Prostate gland (tissue), 2 donors: ENCODE results near the gene ADAMTS1. TPM values are rescaled to one million over a fixed set of nuclear protein-coding genes. Genes with fewer than 3 reads are reported as not detected.

Source experiments
- DNase-seq: peaks from one replicate; pipeline ENCODE4 v3.0.0-alpha.2; 2019; ENCODE audit warnings: low spot score
- H3K27ac ChIP-seq, 2 donors: fragments of 200-600 bp; sonication (generic); 2 replicates each; pipeline ENCODE4 v1.5.1; 2017 to 2019
- H3K27me3 ChIP-seq: fragments of 200-600 bp; sonication (generic); replicated peaks from 2 replicates; pipeline ENCODE4 v1.5.1; 2019; ENCODE audit not compliant: insufficient read depth
- H3K36me3 ChIP-seq, 2 donors: fragments of 200-600 bp; sonication (generic); 1 replicate in 1 of 2; 2 replicates in 1 of 2; pipeline versions ENCODE4 v1.5.1 to v1.8.1; 2017 to 2019
- H3K4me1 ChIP-seq: fragments of 200-600 bp; sonication (generic); replicated peaks from 2 replicates; pipeline ENCODE4 v1.5.1; 2019
- H3K4me3 ChIP-seq, 2 donors: fragments of 200-600 bp; sonication (generic); 2 replicates each; pipeline ENCODE4 v1.5.1; 2017 to 2019
- H3K9me3 ChIP-seq: fragments of 200-600 bp; sonication (generic); 2 replicates; pipeline ENCODE4 v1.5.1; 2017
- CTCF ChIP-seq, 4 experiments: fragments of 200-600 bp in 2 of 4; fragments of 450-650 bp in 2 of 4; sonication (generic) in 2 of 4; IDR thresholded peaks; 1 replicate in 3 of 4; 2 replicates in 1 of 4; pipeline ENCODE4 v1.5.1; 2016 to 2019; ENCODE audit warnings: antibody characterized with exemption in 4 of 4, mild to moderate bottlenecking in 2 of 4, moderate library complexity in 2 of 4
- POLR2A ChIP-seq: fragments of 450-650 bp; IDR thresholded peaks from one replicate; pipeline ENCODE4 v1.6.1; 2016; ENCODE audit warnings: antibody characterized with exemption, mild to moderate bottlenecking
- POLR2AphosphoS5 ChIP-seq: sonication (generic); formaldehyde crosslinking; IDR thresholded peaks from one replicate; pipeline ENCODE4 v1.6.1; 2017; ENCODE audit warnings: antibody characterized with exemption
- WGBS: methylation state at CpG from one replicate; pipeline ENCODE4 v1.1.5; 2018; 5-methylcytosine and 5-hydroxymethylcytosine counted together
- intact Hi-C: fragments of 100-400 bp; cut with DNase I; formaldehyde crosslinking; loops from one replicate; pipeline ENCODE4 v1.14.2; 2022
- total RNA-seq, 2 donors: library from RNA; depleted of rRNA; stranded (reverse); fragments of >200 nt; gene quantifications; one replicate each; pipeline ENCODE4 v1.1.0, GENCODE V29; 2016

Gene ADAMTS1
- total RNA-seq, 2 donors from 2014 or later, result 19.4 to 110 TPM

- Histone ChIP-seq H3K36me3 (no peaks in the 10 kb centered on the region), H3K9me3 (no peaks in the 10 kb centered on the region), H3K4me3 (no peak overlapping the region), H3K4me1 (no peaks in the 10 kb centered on the region), H3K27me3 (no peaks in the 10 kb centered on the region), H3K27ac (no peak overlapping the region)
- intact Hi-C loops, result loop anchor here (1.0 to 10.0 kb wide), 2 partner anchors 625 to 850 kb away; no protein-coding TSS in a partner anchor
- 16% methylated on average over 5 of the region's 5 CpGs for WGBS
- no peak for DNase-seq
- TF ChIP-seq CTCF (IDR thresholded peaks at IDR 0.05), result peak; percentile 65 to 87 (median 79)
- no peak for TF ChIP-seq POLR2A
- no peak for TF ChIP-seq POLR2AphosphoS5
These were observed 5.0 kb upstream of the ADAMTS1 start for GRCh38 chr21:26850116-26850643.

GRCh38 chr21:26849428-26850115 is 4.4 kb upstream of the ADAMTS1 start:
- DNase-seq, result no peak
- no peak for TF ChIP-seq POLR2AphosphoS5
- peak in 3 of 4 experiments; percentile 15 to 58 (median 49) for TF ChIP-seq CTCF (IDR thresholded peaks at IDR 0.05)
- no peak overlapping the region for H3K4me3 ChIP-seq
- WGBS, result 5% methylated on average over 4 of the region's 4 CpGs
- intact Hi-C loops, result loop anchor here (1.0 to 10.0 kb wide), 5 partner anchors 625 to 1488 kb away; no protein-coding TSS in a partner anchor
- no peak overlapping the region for H3K27ac ChIP-seq
- no peaks in the 10 kb centered on the region for H3K27me3 ChIP-seq
- H3K36me3 ChIP-seq, result no peaks in the 10 kb centered on the region
- H3K9me3 ChIP-seq, result no peaks in the 10 kb centered on the region
- H3K4me1 ChIP-seq, result no peaks in the 10 kb centered on the region

DNA sequence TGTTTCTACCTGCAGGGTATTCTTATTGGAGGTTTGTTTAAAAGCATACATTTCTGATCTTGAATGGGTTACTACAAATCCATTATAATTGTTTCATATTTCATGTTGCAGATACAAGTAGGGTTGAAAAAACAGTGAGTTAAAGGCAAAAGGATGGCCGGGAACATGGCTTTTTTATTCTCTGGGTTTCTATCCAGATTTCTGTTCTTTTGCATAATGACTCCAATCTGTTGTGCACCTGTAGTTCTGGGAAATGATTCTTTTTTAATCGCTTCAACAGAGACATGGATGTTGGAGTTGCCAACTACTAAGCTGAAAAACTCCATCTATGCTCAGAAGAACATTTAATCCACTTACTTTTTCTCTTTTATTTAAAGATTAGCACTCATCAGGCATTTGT is 2.7 kb upstream of the ADAMTS1 start:
- no peaks in the 10 kb centered on the region for H3K27me3 ChIP-seq
- WGBS, result 73% methylated on average over 2 of the region's 2 CpGs
- no peak for DNase-seq
- no peaks in the 10 kb centered on the region for H3K36me3 ChIP-seq
- no peaks in the 10 kb centered on the region for H3K9me3 ChIP-seq
- no peak overlapping the region for H3K27ac ChIP-seq
- intact Hi-C loops, result loop anchor here (2.0 to 10.0 kb wide), 4 partner anchors 957 to 1897 kb away; no protein-coding TSS in a partner anchor
- H3K4me3 ChIP-seq, result no peak overlapping the region
- TF ChIP-seq POLR2AphosphoS5 (no peak), CTCF (IDR thresholded peaks at IDR 0.05) (no peak), POLR2A (no peak)
- no peaks in the 10 kb centered on the region for H3K4me1 ChIP-seq

DNA sequence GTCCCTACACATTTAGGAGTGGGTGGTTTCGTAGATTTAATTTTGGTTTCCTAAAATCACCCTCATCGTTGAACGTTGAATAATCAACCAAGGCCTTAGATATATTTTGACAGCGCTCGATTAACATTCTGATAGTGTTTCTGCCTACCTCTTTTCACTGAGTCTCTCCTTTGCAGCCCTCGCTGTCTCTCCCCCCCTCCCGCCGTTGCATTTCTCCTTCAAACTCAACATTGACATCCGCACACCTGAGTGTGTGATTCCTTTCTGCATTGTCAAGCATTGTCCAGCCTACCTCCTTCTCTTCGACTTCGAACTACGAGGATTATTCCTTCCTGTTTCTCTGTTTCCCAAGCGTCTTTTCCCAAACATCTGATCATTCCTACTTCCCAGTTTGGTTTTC is 1.8 kb upstream of the ADAMTS1 start:
- intact Hi-C loops, result loop anchor here (2.0 to 10.0 kb wide), 4 partner anchors 958 to 1898 kb away; no protein-coding TSS in a partner anchor
- no peaks in the 10 kb centered on the region for H3K4me1 ChIP-seq
- TF ChIP-seq POLR2AphosphoS5, result no peak
- peak overlapping the region in 1 of 2 donors; percentile 50 for H3K4me3 ChIP-seq
- WGBS, result 53% methylated on average over 13 of the region's 13 CpGs
- no peaks in the 10 kb centered on the region for H3K27me3 ChIP-seq
- peak overlapping the region; percentile 83 for H3K27ac ChIP-seq
- no peak for DNase-seq
- H3K9me3 ChIP-seq, result no peaks in the 10 kb centered on the region
- H3K36me3 ChIP-seq, result no peaks in the 10 kb centered on the region

DNA sequence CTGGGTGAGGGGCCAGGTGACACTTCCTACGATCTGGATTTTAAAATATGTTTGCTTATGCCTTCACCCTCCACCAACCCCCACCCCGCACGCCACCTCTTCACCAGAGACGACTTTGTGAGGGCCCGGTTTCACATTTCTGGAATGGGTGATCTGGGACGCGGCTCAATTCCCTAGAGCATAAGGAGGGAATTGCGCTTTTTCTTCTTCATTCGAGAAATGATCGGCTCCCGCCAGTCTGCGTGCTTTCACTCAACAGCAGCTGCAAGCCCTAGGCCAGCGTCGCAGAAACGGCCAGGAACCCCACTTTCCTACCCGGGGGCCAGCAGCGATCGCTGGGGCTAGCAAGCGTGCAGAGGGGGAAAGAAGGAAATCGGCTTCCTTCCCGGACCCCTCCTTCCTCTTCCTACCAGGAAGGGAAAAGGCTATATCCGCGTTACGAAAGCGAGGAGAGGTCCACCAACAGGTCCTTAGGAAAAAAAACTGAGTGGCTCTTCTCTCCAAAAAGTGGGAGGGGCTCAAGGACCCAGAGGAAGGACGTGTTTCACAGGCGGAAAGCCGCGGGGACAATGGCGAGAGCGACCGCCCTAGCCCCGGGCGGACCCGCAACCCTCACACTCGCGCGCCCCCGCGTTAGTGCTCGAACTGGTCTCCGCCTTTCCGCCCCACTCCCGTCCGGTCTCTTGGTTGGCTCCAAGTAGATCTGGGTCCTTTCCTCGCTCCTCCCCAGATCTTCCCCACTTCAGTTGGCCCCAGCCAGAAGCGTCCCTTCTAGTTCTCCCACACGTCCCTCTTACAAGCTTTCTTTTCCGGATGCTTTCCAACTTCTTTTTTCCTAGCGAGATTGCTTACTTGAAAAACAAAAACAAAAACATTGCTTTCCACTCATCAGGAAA is 1.1 kb upstream of the ADAMTS1 start:
- H3K27ac ChIP-seq, result peak overlapping the region; percentile 83
- H3K36me3 ChIP-seq, result no peaks in the 10 kb centered on the region
- no peaks in the 10 kb centered on the region for H3K27me3 ChIP-seq
- H3K9me3 ChIP-seq, result no peaks in the 10 kb centered on the region
- H3K4me1 ChIP-seq, result no peaks in the 10 kb centered on the region
- intact Hi-C loops, result loop anchor here (2.0 to 10.0 kb wide), 4 partner anchors 959 to 1899 kb away; no protein-coding TSS in a partner anchor
- DNase-seq, result peak; percentile 40
- under 1% methylated on average over 50 of the region's 50 CpGs for WGBS
- TF ChIP-seq POLR2AphosphoS5 (peak; percentile 30), POLR2A (peak; percentile 54), CTCF (IDR thresholded peaks at IDR 0.05) (no peak)
- H3K4me3 ChIP-seq, result peak overlapping the region; percentile 50 to 53
